Effector memory CD8-positive, alpha-beta T cell (primary cell): ENCODE results near the gene B3GAT1.
A peak's percentile ranks its signal among the peaks of the same experiment; 100 is the strongest.

Experiments
- ATAC-seq: fragments of 150-1000 bp; cut with Tn5 transposase; replicated peaks from 2 replicates; pipeline ENCODE4 v1.10.0; 2021; ENCODE audit warnings: mild to moderate bottlenecking, moderate library complexity
- DNase-seq, 3 experiments: peaks; one replicate each; pipeline ENCODE4 v3.0.0; 2021
- H3K27ac Mint-ChIP-seq, 2 donors: one replicate each; pipeline ENCODE4 v1.8.0; 2022; ENCODE audit warnings: mild to moderate bottlenecking in 2 of 2, mixed read lengths in 2 of 2, moderate library complexity in 2 of 2
- H3K27me3 Mint-ChIP-seq, 2 donors: one replicate each; pipeline ENCODE4 v1.8.0; 2022; ENCODE audit warnings: mixed read lengths in 2 of 2
- H3K36me3 Mint-ChIP-seq: one replicate; pipeline ENCODE4 v1.8.0; 2022; ENCODE audit warnings: mild to moderate bottlenecking, moderate library complexity, mixed read lengths; ENCODE audit not compliant: insufficient read depth
- H3K4me1 Mint-ChIP-seq, 2 donors: one replicate each; pipeline ENCODE4 v1.8.0; 2022; ENCODE audit warnings: low read depth in 2 of 2, mixed read lengths in 2 of 2
- H3K4me3 Mint-ChIP-seq, 2 donors: one replicate each; pipeline ENCODE4 v1.8.0; 2022; ENCODE audit warnings: mild to moderate bottlenecking in 2 of 2, mixed read lengths in 2 of 2, moderate library complexity in 2 of 2
- H3K9me3 Mint-ChIP-seq, 2 donors: one replicate each; pipeline ENCODE4 v1.8.0; 2022; ENCODE audit warnings: mixed read lengths in 2 of 2

Gene B3GAT1

GRCh38 chr11:134343646-134344045, 68.4 kb downstream of the B3GAT1 start:
- H3K27me3 Mint-ChIP-seq, result no peaks in the 10 kb centered on the region
- H3K9me3 Mint-ChIP-seq, result no peaks in the 10 kb centered on the region
- no peak for DNase-seq
- H3K27ac Mint-ChIP-seq, result peak overlapping the region; percentile 17 to 75
- peaks cover 7 to 9% of the 10 kb centered on the region in 2 donors for H3K4me1 Mint-ChIP-seq
- ATAC-seq, result no peak
- no peak overlapping the region for H3K4me3 Mint-ChIP-seq
- H3K36me3 Mint-ChIP-seq, result no peaks in the 10 kb centered on the region

GRCh38 chr11:134342572-134343340, 69.3 kb downstream of the B3GAT1 start:
- Mint-ChIP-seq H3K27me3 (no peaks in the 10 kb centered on the region), H3K4me3 (no peak overlapping the region), H3K36me3 (no peaks in the 10 kb centered on the region), H3K27ac (no peak overlapping the region), H3K9me3 (no peaks in the 10 kb centered on the region), H3K4me1 (peaks cover 7 to 9% of the 10 kb centered on the region in 2 donors)
- DNase-seq (no peak), ATAC-seq (no peak)

- no peaks in the 10 kb centered on the region for H3K9me3 Mint-ChIP-seq
- DNase-seq (no peak), ATAC-seq (no peak)
- H3K36me3 Mint-ChIP-seq, result no peaks in the 10 kb centered on the region
- H3K4me3 Mint-ChIP-seq, result no peak overlapping the region
- peaks cover under 1 to 4% of the 10 kb centered on the region in 2 donors for H3K4me1 Mint-ChIP-seq
- H3K27ac Mint-ChIP-seq, result no peak overlapping the region
- no peaks in the 10 kb centered on the region for H3K27me3 Mint-ChIP-seq
Measured at GRCh38 chr11:134341805-134342571, 70.1 kb downstream of the B3GAT1 start.

DNA sequence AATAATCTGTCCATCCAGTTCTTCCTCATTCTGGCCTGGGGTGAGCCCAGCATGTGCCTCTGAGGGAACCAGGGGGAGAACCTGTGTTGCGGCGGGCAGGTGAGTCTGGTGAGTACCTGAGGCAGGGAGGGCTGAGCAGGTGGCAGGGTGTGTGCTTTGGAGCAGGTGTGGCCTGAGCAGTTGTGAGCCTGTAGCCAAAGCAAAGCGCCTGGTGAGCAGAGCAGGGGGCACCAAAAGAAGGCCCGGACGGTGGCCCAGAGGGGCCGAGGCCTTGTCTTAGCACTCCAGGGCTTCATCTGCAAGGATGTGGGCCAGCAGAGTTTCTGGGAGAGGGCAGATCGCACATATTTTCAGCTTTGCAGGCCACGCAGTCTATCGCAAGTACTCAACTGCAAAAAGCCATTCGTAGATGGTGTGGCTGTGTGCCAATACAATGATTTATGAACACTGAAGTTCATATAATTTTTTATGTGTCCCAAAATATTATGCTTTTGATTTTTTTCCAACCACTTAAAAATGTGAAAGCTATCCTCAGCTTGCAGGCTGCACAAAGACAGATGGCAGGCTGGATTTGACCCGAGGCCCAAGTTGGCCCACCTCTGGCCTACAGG, 71.6 kb downstream of the B3GAT1 start:
- H3K27me3 Mint-ChIP-seq, result peaks cover 0 to 1% of the 10 kb centered on the region in 2 donors
- H3K4me3 Mint-ChIP-seq, result no peak overlapping the region
- no peaks in the 10 kb centered on the region for H3K9me3 Mint-ChIP-seq

GRCh38 chr11:134339756-134340155, 72.3 kb downstream of the B3GAT1 start:
- Mint-ChIP-seq H3K4me3 (no peak overlapping the region), H3K27ac (no peak overlapping the region), H3K27me3 (peaks cover 0 to 8% of the 10 kb centered on the region in 2 donors), H3K36me3 (no peaks in the 10 kb centered on the region), H3K4me1 (no peaks in the 10 kb centered on the region), H3K9me3 (no peaks in the 10 kb centered on the region)
- DNase-seq (no peak), ATAC-seq (no peak)

More for the DNA sequence above, 71.6 kb downstream of the B3GAT1 start:
- no peaks in the 10 kb centered on the region for H3K36me3 Mint-ChIP-seq
- DNase-seq (no peak), ATAC-seq (no peak)
- peaks cover 0 to 2% of the 10 kb centered on the region in 2 donors for H3K4me1 Mint-ChIP-seq
- H3K27ac Mint-ChIP-seq, result no peak overlapping the region

GRCh38 chr11:134338654-134339053, 73.4 kb downstream of the B3GAT1 start:
- peaks cover 1% of the 10 kb centered on the region for H3K36me3 Mint-ChIP-seq
- H3K27ac Mint-ChIP-seq, result no peak overlapping the region
- no peak for DNase-seq
- no peaks in the 10 kb centered on the region for H3K9me3 Mint-ChIP-seq
- peaks cover 0 to 8% of the 10 kb centered on the region in 2 donors for H3K27me3 Mint-ChIP-seq
- H3K4me3 Mint-ChIP-seq, result no peak overlapping the region
- no peak for ATAC-seq
- no peaks in the 10 kb centered on the region for H3K4me1 Mint-ChIP-seq

- no peak for DNase-seq
- H3K4me1 Mint-ChIP-seq, result peaks cover 0 to 3% of the 10 kb centered on the region in 2 donors
- H3K27ac Mint-ChIP-seq, result no peak overlapping the region
- no peak for ATAC-seq
- H3K36me3 Mint-ChIP-seq, result peaks cover 3% of the 10 kb centered on the region
- H3K27me3 Mint-ChIP-seq, result peaks cover 2 to 8% of the 10 kb centered on the region in 2 donors
- no peaks in the 10 kb centered on the region for H3K9me3 Mint-ChIP-seq
- no peak overlapping the region for H3K4me3 Mint-ChIP-seq
Measured at GRCh38 chr11:134338068-134338467, 74.0 kb downstream of the B3GAT1 start.

- DNase-seq (no peak), ATAC-seq (no peak)
- Mint-ChIP-seq H3K36me3 (peaks cover 8% of the 10 kb centered on the region), H3K4me3 (no peak overlapping the region), H3K4me1 (peaks cover 6 to 11% of the 10 kb centered on the region in 2 donors), H3K27ac (no peak overlapping the region), H3K27me3 (peaks cover 7 to 8% of the 10 kb centered on the region in 2 donors), H3K9me3 (no peaks in the 10 kb centered on the region)
Measured at GRCh38 chr11:134337051-134337450, 75.0 kb downstream of the B3GAT1 start.

- no peak for DNase-seq
- Mint-ChIP-seq H3K4me3 (no peak overlapping the region), H3K9me3 (no peaks in the 10 kb centered on the region), H3K27ac (no peak overlapping the region), H3K36me3 (peaks cover 15% of the 10 kb centered on the region), H3K4me1 (peaks cover 8 to 19% of the 10 kb centered on the region in 2 donors), H3K27me3 (peaks cover 7 to 8% of the 10 kb centered on the region in 2 donors)
- no peak for ATAC-seq
Measured at GRCh38 chr11:134334796-134335571, 77.1 kb downstream of the B3GAT1 start.

- peaks cover 7 to 8% of the 10 kb centered on the region in 2 donors for H3K27me3 Mint-ChIP-seq
- ATAC-seq (no peak), DNase-seq (no peak)
- peaks cover 15% of the 10 kb centered on the region for H3K36me3 Mint-ChIP-seq
- H3K27ac Mint-ChIP-seq, result peak overlapping the region in 1 of 2 donors; percentile 6
- no peak overlapping the region for H3K4me3 Mint-ChIP-seq
- peaks cover 8 to 19% of the 10 kb centered on the region in 2 donors for H3K4me1 Mint-ChIP-seq
- H3K9me3 Mint-ChIP-seq, result no peaks in the 10 kb centered on the region
Measured at GRCh38 chr11:134333946-134334345, 78.1 kb downstream of the B3GAT1 start.

GRCh38 chr11:134333312-134333711, 78.7 kb downstream of the B3GAT1 start:
- peaks cover 8 to 19% of the 10 kb centered on the region in 2 donors for H3K4me1 Mint-ChIP-seq
- peak overlapping the region; percentile 79 to 82 for H3K4me3 Mint-ChIP-seq

DNA sequence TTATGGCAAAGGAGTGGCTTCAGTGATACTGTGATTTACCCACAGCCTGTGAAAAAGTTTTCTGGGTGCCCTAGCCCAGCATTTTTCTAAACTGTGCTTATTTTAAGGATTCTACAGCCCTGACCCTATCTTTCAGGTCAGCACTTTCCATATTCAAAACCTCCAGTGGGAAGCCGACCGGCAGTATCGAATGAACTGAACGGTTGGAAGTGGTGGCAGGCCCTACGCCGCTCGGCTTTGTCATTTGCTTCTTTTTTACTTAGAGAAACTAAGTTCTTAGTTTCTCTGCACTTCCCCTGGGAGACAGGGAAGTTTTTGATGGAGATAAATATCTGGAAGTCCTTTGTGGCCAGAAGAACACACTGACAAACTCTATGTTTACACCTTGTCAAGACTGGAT, 79.3 kb downstream of the B3GAT1 start:
- DNase-seq (no peak), ATAC-seq (no peak)
- Mint-ChIP-seq H3K27ac (peak overlapping the region; percentile 7 to 82), H3K9me3 (no peaks in the 10 kb centered on the region), H3K4me3 (peak overlapping the region; percentile 79 to 82), H3K4me1 (peaks cover 8 to 19% of the 10 kb centered on the region in 2 donors), H3K27me3 (peaks cover 7 to 8% of the 10 kb centered on the region in 2 donors), H3K36me3 (peaks cover 15% of the 10 kb centered on the region)

More at GRCh38 chr11:134333312-134333711, 78.7 kb downstream of the B3GAT1 start:
- no peaks in the 10 kb centered on the region for H3K9me3 Mint-ChIP-seq
- H3K27ac Mint-ChIP-seq, result peak overlapping the region in 1 of 2 donors; percentile 6
- ATAC-seq (no peak), DNase-seq (no peak)
- peaks cover 7 to 8% of the 10 kb centered on the region in 2 donors for H3K27me3 Mint-ChIP-seq
- H3K36me3 Mint-ChIP-seq, result peaks cover 15% of the 10 kb centered on the region

GRCh38 chr11:134332189-134332631, 79.8 kb downstream of the B3GAT1 start:
- Mint-ChIP-seq H3K36me3 (peaks cover 15% of the 10 kb centered on the region), H3K27ac (peak overlapping the region; percentile 7 to 82), H3K4me3 (peak overlapping the region; percentile 79 to 82), H3K9me3 (no peaks in the 10 kb centered on the region), H3K4me1 (peaks cover 8 to 19% of the 10 kb centered on the region in 2 donors), H3K27me3 (peaks cover 7 to 8% of the 10 kb centered on the region in 2 donors)
- DNase-seq (no peak), ATAC-seq (peak; percentile 40)
